HG03108 (cell line): Measurements from ENCODE around the gene HSD3B7.
A peak's percentile ranks its signal among the peaks of the same experiment; 100 is the strongest.

Source experiments
- ATAC-seq: cut with Tn5 transposase; IDR thresholded peaks from one replicate; pipeline ENCODE4 v1.9.1; 2021; ENCODE audit warnings: moderate library complexity; ENCODE audit not compliant: unreplicated experiment

Gene HSD3B7

DNA sequence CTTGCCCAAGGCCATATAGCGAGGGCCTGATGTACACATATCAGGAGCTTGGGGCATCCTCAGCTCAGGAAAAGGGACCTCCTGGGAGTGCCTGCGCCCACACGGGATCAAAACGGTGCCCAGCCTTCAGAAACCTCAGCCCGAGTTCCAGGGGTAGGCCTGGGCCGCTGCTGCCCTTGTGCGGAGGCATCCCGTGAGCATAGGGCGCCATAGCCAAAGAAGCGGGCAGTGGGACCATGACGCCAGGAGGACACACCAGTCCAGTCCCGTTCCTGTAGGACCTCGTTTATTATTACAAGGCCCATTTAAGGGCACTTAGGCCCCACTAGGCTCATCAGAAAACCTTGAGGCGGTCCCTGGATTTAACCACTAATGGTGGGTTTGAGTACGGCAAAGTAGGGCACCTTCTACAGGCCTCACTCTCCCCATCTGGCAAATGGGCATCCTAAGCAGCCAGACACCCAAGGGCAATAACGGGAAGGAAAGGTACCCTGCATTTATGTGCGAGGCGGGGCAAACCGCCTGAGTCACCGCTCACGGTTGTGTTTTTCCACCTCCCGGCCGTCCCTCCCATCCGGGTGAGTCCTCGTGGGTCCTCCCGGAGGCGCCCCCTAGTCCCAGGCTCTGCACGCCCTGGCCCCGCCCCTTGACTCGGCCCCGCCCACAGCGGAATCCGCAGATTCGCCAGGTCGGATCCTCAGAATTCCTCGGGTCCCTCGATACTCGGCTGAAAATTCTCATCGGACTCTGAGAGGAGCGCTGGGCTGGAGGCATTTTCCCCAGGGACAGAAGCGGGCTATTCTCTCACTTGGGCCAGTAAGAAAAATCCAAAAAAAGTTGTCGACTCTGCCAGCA lies 28.2 kb upstream of the HSD3B7 start:
- peak; percentile 27 for ATAC-seq

DNA sequence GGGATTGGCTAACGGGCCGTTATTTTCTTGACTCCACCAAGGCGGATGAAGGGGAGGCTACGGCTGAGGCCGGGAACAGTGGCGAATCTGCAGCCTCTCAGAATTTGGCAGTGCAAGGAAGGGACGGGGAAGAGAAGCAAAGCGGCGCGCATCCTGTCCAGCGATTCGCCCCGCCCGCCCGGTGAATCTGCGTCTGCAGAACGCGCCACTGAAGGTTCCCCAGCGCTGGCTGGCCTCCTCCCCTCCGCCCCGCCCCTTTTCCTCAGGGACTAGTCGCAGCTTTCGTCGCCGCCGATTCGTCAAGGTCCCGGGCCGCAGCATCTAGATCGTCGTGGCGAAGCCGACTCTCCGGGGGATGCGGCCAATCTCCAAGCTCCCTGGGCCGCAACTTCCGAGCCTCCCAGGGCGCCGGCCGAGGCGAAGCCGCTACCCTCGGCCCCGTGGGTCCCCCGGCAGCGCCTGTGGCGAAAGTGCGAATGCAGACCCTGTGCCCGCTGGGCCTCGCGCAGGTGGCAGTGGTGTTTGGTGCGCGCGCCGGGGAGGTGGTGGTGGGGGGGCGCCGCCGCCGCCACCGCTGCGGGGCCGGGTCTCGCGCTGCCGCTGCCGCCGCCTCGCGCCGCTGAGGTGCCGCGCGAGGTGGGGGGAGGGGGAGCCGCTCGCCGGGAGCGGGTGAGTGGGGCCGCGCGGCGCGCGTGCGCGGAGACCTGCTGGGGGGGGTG lies 27.4 kb upstream of the HSD3B7 start, which contains the start of gene SETD1A:
Gene SETD1A (plus strand): TSS at position 299 of the 719 bp plus-strand sequence. CDS start 978 bp downstream, outside the sequence.
- ATAC-seq, result peak; percentile 62

DNA sequence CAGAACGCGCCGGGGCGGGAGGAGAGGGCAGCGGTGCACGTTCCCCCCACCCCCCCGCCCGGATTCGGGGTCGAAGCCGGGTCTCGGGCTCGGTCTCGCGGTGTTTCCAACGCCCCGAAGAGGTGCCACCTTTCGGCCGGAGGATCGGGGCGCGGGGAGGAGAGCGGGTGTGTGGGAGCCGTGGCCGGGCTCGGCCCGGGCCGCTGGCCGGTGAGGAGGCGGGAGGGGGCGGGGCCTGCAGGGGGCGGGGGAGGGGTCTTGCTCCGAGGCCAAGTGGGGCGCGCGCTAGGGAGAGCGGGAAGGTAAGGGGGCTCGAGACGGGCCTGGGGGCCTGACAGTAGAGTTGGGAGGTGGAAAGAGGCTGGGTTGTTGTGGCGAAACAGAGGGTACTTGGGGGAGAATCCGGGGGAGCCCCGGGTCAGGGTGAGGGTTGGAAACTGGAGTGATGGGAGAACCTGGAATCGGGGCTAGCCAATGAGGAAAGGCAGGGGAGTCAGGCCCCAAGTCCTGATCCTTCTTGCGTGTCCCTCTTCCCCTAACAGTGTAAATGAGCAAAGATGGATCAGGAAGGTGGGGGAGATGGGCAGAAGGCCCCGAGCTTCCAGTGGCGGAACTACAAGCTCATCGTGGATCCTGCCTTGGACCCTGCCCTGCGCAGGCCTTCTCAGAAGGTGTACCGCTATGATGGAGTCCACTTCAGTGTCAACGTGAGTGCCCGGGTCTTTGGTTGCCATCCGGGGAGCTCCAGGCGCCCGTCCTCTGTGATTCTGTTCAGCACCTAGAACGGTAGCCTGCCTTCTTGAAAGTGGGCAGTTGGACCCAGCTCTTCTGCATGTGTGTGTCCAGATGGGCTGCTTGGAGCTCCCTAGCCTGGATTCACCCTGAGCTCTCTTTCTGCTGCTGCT lies 26.6 kb upstream of the HSD3B7 start:
- ATAC-seq, result peak; percentile 9

DNA sequence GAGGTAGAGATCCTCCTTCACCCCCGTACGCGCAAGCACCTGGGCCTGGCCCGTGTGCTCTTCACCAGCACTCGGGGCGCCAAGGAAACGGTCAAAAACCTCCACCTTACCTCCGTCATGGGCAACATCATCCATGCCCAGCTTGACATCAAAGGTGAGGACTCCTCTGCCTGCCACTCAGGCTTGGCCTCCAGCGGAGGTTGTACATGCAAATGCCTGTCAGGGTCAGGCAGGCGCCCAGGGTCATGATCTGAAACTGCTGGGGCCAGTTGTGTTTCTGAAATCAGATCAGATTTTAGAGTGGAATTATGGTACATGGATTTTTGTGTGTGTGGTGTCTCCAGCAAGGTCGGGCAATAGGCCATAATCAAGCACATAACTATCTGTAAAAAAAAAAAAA lies 23.6 kb upstream of the HSD3B7 start:
- ATAC-seq, result no peak

DNA sequence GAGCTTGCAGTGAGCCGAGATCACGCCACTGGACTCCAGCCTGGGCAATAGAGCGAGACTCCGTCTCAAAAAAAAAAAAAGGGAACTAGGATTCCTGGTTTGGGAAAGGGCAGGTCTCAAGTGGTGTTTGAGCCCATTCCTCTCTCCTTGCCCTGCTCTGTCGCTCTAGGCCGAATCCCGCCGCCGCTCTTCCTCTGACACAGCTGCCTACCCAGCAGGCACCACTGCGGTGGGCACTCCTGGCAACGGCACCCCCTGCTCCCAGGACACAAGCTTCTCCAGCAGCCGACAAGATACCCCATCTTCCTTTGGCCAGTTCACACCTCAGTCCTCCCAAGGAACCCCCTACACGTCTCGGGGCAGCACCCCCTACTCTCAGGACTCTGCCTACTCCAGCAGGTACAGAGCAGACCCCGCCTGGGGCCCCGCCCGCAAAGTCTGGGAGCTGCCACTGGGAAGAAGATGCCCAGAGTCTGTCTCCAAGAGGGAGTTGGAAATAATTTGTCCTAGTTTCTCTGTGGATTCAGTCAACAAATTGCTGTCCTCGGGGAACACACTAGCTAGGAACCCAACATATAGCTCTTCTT lies 21.0 kb upstream of the HSD3B7 start:
- ATAC-seq, result no peak

DNA sequence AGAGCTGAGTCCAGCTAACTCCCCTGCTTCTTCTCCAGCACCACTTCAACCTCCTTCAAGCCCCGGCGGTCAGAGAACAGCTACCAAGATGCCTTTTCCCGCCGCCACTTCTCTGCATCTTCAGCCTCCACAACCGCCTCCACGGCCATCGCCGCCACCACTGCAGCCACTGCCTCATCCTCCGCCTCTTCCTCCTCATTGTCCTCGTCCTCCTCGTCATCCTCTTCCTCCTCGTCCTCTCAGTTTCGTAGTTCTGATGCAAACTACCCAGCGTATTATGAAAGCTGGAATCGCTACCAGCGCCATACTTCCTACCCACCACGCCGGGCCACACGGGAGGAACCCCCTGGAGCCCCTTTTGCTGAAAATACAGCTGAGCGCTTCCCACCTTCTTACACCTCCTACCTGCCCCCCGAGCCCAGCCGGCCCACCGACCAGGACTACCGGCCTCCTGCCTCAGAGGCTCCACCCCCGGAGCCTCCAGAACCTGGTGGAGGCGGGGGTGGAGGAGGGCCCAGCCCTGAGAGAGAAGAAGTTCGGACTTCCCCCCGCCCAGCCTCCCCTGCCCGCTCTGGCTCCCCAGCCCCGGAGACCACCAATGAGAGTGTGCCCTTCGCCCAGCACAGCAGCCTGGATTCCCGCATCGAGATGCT lies 20.3 kb upstream of the HSD3B7 start:
- ATAC-seq, result no peak

DNA sequence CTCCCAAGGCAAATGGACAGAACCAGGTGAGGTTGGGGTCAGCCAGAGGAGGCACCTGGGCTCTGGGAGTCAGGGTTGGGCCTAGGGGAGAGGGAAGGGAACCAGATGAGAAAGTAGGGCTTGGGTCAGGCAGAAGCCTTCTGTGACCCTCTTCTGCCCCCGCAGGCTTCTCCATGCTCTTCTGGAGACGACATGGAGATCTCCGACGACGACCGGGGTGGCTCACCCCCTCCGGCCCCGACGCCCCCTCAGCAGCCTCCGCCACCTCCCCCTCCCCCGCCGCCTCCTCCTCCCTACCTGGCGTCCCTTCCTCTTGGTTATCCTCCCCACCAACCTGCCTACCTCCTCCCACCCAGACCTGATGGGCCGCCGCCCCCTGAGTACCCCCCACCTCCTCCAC lies 19.6 kb upstream of the HSD3B7 start:
- ATAC-seq, result no peak

DNA sequence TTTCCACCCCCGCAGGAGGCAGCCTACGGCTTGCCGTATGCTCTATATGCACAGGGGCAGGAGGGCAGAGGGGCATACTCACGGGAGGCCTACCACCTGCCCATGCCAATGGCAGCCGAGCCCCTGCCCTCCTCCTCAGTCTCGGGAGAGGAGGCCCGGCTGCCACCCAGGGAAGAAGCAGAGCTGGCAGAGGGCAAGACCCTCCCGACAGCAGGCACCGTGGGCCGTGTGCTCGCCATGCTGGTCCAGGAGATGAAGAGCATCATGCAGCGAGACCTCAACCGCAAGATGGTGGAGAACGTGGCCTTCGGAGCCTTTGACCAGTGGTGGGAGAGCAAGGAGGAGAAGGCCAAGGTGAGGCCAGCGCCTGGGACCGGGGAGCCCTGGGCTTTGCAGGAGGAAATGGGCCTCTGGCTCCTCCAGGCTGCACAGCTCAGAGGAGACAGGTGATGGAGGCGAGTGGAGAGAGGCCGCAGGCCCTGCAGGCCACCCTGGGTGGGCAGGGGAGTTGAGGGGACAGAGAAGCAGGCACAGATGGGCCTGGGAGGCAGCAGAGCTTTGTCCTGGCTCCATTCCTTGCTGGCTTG lies 18.9 kb upstream of the HSD3B7 start:
- no peak for ATAC-seq

DNA sequence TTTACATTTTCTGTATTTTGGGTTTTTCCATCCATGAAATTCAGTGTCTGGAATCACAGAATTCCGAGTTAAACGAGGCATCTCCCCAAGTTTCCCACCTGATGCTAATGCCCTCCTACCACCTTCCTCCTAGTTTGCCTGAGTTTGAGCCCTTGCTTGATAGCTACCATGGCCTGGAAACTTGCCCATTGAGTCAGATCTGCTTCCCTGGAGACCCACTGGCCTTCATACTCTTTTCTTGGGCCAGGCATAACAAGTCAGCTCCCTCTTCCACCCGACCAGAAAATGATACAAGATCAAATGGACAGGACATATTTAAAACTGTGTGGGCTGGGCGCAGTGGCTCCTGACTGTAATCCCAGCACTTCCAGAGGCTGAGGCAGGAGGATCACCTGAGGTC lies 17.2 kb upstream of the HSD3B7 start:
- no peak for ATAC-seq

DNA sequence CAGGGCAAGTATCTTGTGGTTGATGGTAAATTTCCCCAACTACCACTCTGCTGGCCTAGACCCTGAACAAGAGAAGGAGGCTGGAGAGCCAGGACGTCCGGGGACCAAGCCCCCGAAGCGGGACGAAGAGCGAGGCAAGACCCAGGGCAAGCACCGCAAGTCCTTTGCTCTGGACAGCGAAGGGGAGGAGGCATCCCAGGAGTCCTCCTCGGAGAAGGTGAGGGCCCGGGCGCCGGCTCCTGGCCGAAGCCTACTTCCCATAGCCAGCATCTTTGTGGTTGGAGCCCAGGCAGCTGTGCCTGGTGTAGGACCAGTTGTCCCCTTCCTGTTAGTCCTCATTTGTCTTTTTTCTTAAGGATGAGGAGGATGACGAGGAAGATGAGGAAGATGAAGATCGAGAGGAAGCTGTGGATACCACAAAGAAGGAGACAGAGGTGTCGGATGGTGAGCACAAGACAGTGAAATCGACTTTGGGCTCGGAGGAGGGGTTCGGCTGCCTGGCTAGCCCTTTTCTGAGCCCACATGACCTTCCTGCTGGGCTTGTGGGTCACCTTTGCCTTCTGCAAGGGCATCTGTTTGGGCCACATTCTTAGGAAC lies 15.7 kb upstream of the HSD3B7 start:
- no peak for ATAC-seq

DNA sequence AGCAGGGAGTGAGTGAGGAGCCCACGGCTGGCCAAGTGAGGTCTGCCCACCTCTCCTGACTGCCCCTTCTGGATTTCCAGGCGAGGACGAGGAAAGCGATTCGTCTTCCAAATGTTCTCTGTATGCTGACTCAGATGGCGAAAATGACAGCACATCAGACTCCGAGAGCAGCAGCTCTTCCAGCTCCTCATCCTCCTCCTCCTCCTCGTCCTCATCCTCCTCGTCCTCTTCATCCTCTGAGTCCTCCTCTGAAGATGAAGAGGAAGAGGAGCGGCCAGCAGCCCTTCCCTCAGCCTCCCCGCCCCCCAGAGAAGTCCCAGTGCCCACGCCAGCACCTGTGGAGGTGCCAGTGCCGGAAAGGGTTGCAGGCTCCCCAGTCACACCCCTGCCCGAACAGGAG lies 13.7 kb upstream of the HSD3B7 start:
- no peak for ATAC-seq

DNA sequence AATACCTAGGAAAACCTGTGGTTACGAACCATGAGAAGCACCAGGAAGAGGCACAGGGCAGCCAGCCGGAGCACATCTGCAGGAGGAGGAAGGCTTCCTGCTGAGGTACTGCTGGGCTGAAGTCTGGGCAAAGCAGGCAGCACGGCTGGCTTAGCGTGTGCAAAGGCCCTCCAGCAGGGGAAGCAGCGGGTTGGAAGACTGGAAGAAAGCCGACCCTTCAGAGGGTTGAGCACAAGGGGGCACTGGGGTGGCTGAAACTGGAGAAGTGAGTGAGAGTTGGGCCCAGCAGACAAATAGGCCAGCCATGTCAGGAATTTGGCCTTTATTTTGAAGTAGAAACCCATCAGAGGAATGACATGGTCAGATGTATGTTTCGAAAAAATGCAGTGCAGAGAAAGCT lies 12.1 kb upstream of the HSD3B7 start:
- ATAC-seq, result no peak

DNA sequence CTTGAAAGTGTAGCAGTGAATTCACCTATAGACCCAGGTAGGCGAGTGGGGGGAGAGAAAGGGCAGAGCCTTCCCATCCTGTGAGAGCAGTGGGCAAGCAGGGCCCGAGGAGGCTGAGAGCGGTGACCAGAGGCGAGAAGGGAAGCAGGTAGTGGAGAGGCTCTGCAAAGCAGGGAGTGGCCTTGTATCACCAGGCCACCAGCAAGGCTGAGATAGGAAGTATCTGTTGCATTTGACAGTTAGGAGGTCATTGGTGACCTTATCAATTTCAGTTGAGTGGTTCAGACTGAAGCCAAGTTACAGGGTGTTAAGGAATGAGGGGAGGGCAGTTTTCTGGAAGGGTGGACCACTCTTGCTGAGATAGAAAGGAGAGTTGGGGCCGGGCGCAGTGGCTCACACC lies 10.7 kb upstream of the HSD3B7 start:
- no peak for ATAC-seq

DNA sequence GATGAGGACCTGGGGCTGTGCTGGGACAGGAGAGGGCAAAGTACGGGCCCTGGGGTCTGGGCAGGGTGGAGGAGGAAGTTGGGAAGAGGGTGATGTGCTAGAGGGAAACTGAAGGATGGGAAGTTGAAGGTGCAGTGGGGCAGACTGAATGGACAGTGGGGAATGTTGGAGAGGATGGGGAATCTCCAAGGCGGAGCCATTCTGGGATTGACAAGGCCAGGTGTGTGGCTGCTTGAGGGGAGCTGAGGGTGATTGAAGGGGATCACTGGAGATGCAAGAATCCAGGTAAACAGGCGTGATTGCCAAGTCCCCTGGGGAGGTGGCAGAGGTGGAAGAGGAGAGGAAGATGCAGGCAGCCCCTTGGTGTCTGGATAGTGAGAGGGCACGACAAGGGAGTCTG lies 8.5 kb upstream of the HSD3B7 start:
- no peak for ATAC-seq

DNA sequence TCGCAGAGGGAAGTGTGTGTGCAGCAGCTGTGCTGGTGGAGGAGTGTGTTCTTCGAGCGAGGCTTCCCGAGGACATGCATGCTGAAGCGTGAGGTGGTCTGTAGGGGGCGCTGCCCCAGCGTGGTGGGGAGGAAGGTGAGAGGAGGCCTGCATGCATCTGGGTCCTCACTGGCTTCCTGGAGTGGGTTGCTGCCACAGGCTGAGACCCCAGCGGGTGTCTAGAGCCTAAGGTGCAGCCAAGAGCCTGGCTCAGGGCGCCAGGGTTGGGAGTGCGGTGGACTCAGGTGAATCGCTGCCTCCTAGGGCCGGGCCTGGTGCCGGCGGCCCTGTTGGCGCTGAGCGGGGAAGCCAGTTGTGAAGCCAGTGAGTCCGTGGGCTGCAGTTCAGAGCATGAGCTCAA lies 7.5 kb upstream of the HSD3B7 start:
- ATAC-seq, result no peak

DNA sequence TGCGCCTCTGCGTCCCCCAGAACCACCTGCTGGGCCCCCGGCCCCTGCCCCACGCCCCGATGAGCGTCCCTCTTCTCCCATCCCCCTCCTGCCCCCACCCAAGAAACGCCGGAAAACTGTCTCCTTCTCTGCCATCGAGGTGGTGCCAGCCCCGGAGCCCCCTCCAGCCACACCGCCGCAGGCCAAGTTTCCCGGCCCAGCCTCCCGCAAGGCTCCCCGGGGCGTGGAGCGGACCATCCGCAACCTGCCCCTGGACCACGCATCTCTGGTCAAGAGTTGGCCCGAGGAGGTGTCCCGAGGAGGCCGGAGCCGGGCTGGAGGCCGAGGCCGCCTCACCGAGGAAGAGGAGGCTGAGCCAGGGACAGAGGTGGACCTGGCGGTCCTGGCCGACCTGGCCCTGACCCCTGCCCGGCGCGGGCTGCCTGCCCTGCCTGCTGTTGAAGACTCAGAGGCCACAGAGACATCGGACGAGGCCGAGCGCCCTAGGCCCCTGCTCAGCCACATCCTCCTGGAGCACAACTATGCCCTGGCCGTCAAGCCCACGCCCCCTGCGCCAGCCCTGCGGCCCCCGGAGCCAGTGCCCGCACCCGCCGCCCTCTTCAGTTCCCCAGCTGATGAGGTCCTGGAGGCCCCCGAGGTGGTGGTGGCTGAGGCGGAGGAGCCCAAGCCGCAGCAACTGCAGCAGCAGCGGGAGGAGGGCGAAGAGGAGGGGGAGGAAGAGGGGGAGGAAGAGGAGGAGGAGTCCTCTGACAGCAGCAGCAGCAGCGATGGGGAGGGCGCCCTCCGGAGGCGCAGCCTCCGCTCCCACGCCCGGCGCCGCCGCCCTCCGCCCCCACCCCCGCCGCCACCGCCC lies 5.6 kb upstream of the HSD3B7 start:
- ATAC-seq, result no peak

DNA sequence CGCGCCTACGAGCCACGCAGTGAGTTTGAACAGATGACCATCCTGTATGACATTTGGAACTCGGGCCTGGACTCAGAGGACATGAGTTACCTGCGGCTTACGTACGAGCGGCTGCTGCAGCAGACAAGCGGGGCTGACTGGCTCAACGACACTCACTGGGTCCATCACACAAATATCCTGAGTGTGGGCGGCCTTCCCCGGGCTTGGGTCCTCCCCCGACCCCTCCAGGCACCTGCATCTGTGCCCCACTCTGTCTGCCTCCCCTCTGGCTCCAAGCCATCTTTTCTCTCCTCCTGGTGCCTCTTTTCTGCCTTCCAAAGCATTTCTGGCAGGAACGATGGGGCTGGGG lies 5.0 kb upstream of the HSD3B7 start:
- no peak for ATAC-seq

DNA sequence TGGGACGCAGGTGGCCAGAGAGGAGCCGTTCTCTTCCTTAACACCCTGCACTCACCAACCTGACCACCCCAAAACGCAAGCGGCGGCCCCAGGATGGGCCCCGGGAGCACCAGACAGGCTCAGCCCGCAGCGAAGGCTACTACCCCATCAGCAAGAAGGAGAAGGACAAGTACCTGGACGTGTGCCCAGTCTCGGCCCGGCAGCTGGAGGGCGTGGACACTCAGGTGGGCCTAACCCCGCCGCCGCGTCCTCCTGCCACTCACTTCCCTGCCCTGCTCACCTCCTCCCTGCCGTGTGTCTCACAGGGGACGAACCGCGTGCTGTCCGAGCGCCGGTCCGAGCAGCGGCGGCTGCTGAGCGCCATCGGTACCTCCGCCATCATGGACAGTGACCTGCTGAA lies 4.6 kb upstream of the HSD3B7 start:
- no peak for ATAC-seq

DNA sequence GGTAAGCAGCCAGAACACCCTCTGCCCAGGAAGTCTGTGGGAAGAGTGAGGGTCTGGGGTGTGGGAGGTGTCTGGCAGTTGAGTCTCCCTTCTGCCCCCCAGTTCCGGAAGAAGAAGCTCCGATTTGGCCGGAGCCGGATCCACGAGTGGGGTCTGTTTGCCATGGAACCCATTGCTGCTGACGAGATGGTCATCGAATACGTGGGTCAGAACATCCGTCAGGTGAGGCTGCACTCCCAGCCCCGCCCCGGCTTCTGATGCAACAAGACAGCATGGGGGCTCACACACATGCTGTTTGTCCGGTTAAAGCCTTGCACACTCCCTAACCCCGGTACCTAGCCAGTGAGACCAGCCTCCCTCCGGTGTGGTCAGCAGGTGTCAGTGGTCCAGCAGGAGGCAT lies 4.0 kb upstream of the HSD3B7 start:
- no peak for ATAC-seq
